ENCODE results near the gene COLEC11.
"Not testable (repeated sequence)": the region's sequence is repeated elsewhere in the genome, so short reads cannot be mapped to it uniquely, and the experiment has no call there.

The COLEC11 gene

GRCh38 chr2:3563521-3563976 lies 31.4 kb upstream of the COLEC11 start:
- no peak for TF ChIP-seq CTCF (IDR thresholded peaks at IDR 0.05; ENCODE audit: low read depth, low read length, missing control alignments)
- H3K4me3 ChIP-seq (ENCODE audit: low read depth, low read length), result peak overlapping the region; percentile 43
- peak; percentile 44 for DNase-seq (ENCODE audit: low read depth)

- H3K4me3 ChIP-seq (ENCODE audit: low read depth, low read length), result no peak overlapping the region
- no peak for TF ChIP-seq CTCF (IDR thresholded peaks at IDR 0.05; ENCODE audit: low read depth, low read length, missing control alignments)
- DNase-seq (ENCODE audit: low read depth), result no peak
Measured at GRCh38 chr2:3565117-3565516, 29.8 kb upstream of the COLEC11 start.

- DNase-seq (ENCODE audit: low read depth), result no peak
- H3K4me3 ChIP-seq (ENCODE audit: low read depth, low read length), result no peak overlapping the region
- TF ChIP-seq CTCF (IDR thresholded peaks at IDR 0.05; ENCODE audit: low read depth, low read length, missing control alignments), result no peak
Measured at GRCh38 chr2:3566806-3567205, 28.1 kb upstream of the COLEC11 start.

GRCh38 chr2:3569656-3570055 lies 25.3 kb upstream of the COLEC11 start:
- H3K4me3 ChIP-seq (ENCODE audit: low read depth, low read length); DNase-seq (ENCODE audit: low read depth): not testable (repeated sequence)

GRCh38 chr2:3571284-3571683 lies 23.6 kb upstream of the COLEC11 start:
- no peak for TF ChIP-seq CTCF (IDR thresholded peaks at IDR 0.05; ENCODE audit: low read depth, low read length, missing control alignments)
- H3K4me3 ChIP-seq (ENCODE audit: low read depth, low read length), result no peak overlapping the region
- no peak for DNase-seq (ENCODE audit: low read depth)

GRCh38 chr2:3572620-3573019 lies 22.3 kb upstream of the COLEC11 start:
- peak; percentile 8 for TF ChIP-seq CTCF (IDR thresholded peaks at IDR 0.05; ENCODE audit: low read depth, low read length, missing control alignments)
- no peak for DNase-seq (ENCODE audit: low read depth)
- no peak overlapping the region for H3K4me3 ChIP-seq (ENCODE audit: low read depth, low read length)

GRCh38 chr2:3574155-3574554 lies 20.8 kb upstream of the COLEC11 start:
- DNase-seq (ENCODE audit: low read depth), result no peak
- no peak for TF ChIP-seq CTCF (IDR thresholded peaks at IDR 0.05; ENCODE audit: low read depth, low read length, missing control alignments)
- H3K4me3 ChIP-seq (ENCODE audit: low read depth, low read length), result no peak overlapping the region

Measured in GM12864 (cell line).